Erythroblast (primary cell): ENCODE measurements around the gene RAB31.

Source experiments
- GATA1 ChIP-seq: IDR thresholded peaks from 2 replicates; pipeline ENCODE4 v1.6.1; 2011; ENCODE audit warnings: low read depth, mild to moderate bottlenecking, control low read depth, low read length, moderate library complexity
- POLR2A ChIP-seq: IDR thresholded peaks from 2 replicates; pipeline ENCODE4 v1.6.1; 2011; ENCODE audit warnings: mild to moderate bottlenecking, low read length

GRCh38 chr18:9824952-9825371 lies 116.9 kb downstream of the RAB31 start:
- TF ChIP-seq POLR2A (no peak), GATA1 (no peak)
